Measurements from ENCODE around the gene RING1.

RING1 gene

DNA sequence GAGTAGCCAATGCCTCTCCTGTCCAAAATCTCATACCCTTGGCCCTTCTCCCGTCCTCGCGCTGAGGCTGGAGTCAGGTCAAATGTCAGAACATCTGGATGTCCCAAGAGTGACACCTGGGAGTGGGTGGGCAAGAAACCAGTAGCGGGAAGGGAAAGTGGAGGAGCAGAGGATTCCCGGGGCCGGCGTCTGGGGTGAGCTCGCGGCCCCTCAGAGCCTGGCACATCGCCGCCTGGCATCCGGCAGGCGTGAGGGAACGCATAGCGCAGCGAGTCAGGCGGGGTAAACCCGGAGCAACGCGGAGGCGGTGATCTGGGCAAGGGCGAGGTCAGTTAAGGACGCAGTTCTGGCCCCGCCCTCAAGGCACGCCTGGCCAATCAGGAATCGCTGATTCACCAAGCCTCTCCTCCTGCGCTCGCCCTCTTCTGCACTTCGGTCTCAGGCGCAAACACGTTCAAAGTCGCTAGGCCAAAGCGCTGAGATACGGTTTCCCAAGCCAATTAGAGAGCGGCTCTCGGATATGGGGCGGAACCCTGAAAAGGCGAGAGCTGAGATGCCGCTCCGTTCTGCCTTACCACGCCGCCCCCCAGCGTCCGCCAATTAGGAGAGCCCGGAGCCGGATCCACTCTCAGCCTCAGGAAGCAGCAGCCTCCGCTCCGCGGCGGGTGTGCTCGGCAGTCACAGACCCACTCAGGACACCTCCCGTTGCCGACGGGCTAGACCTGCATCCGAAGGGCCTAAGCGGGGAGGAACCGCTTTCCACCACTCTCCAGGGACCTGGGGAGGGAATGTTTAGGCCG lies 40.8 kb downstream of the RING1 start:
- peak; percentile 53; the same call in 1 of the 2 replicates for TF ChIP-seq SIN3A (IDR thresholded peaks at IDR 0.05; ENCODE audit: borderline replicate concordance, insufficient read depth, low read length)
- TF ChIP-seq FOXP2 (optimal IDR thresholded peaks at IDR 0.05; ENCODE audit: borderline replicate concordance, extremely low read depth, extremely low read length, insufficient read depth), result peak; percentile 72
- TF ChIP-seq, protein P1, sequence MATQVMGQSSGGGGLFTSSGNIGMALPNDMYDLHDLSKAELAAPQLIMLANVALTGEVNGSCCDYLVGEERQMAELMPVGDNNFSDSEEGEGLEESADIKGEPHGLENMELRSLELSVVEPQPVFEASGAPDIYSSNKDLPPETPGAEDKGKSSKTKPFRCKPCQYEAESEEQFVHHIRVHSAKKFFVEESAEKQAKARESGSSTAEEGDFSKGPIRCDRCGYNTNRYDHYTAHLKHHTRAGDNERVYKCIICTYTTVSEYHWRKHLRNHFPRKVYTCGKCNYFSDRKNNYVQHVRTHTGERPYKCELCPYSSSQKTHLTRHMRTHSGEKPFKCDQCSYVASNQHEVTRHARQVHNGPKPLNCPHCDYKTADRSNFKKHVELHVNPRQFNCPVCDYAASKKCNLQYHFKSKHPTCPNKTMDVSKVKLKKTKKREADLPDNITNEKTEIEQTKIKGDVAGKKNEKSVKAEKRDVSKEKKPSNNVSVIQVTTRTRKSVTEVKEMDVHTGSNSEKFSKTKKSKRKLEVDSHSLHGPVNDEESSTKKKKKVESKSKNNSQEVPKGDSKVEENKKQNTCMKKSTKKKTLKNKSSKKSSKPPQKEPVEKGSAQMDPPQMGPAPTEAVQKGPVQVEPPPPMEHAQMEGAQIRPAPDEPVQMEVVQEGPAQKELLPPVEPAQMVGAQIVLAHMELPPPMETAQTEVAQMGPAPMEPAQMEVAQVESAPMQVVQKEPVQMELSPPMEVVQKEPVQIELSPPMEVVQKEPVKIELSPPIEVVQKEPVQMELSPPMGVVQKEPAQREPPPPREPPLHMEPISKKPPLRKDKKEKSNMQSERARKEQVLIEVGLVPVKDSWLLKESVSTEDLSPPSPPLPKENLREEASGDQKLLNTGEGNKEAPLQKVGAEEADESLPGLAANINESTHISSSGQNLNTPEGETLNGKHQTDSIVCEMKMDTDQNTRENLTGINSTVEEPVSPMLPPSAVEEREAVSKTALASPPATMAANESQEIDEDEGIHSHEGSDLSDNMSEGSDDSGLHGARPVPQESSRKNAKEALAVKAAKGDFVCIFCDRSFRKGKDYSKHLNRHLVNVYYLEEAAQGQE (IDR thresholded peaks at IDR 0.05; ENCODE audit: insufficient read depth in 1 of 2, low read depth in 2 of 2, low read length in 2 of 2), result peak; percentile 30 to 36; a peak in 1 of 4 replicates
- TF ChIP-seq POLR2AphosphoS5 (IDR thresholded peaks at IDR 0.05; ENCODE audit: low read depth, low read length), result peak; percentile 91
- peak; percentile 74; the same call in 1 of the 2 replicates for TF ChIP-seq TAF1 (IDR thresholded peaks at IDR 0.05; ENCODE audit: borderline replicate concordance, insufficient read depth, low read length)

- TF ChIP-seq, protein P1 (IDR thresholded peaks at IDR 0.05; ENCODE audit: insufficient read depth in 1 of 2, low read depth in 2 of 2, low read length in 2 of 2), result no peak
- TF ChIP-seq SIN3A (IDR thresholded peaks at IDR 0.05; ENCODE audit: borderline replicate concordance, insufficient read depth, low read length) (no peak), FOXP2 (optimal IDR thresholded peaks at IDR 0.05; ENCODE audit: borderline replicate concordance, extremely low read depth, extremely low read length, insufficient read depth) (no peak), POLR2AphosphoS5 (IDR thresholded peaks at IDR 0.05; ENCODE audit: low read depth, low read length) (no peak), TAF1 (IDR thresholded peaks at IDR 0.05; ENCODE audit: borderline replicate concordance, insufficient read depth, low read length) (no peak)
Observed at GRCh38 chr6:33249732-33250630, 41.7 kb downstream of the RING1 start.

GRCh38 chr6:33250731-33251130 lies 42.4 kb downstream of the RING1 start:
- TF ChIP-seq SIN3A (IDR thresholded peaks at IDR 0.05; ENCODE audit: borderline replicate concordance, insufficient read depth, low read length) (no peak), TAF1 (IDR thresholded peaks at IDR 0.05; ENCODE audit: borderline replicate concordance, insufficient read depth, low read length) (no peak), POLR2AphosphoS5 (IDR thresholded peaks at IDR 0.05; ENCODE audit: low read depth, low read length) (no peak), FOXP2 (optimal IDR thresholded peaks at IDR 0.05; ENCODE audit: borderline replicate concordance, extremely low read depth, extremely low read length, insufficient read depth) (no peak)
- TF ChIP-seq, protein P1 (IDR thresholded peaks at IDR 0.05; ENCODE audit: insufficient read depth in 1 of 2, low read depth in 2 of 2, low read length in 2 of 2), result no peak

DNA sequence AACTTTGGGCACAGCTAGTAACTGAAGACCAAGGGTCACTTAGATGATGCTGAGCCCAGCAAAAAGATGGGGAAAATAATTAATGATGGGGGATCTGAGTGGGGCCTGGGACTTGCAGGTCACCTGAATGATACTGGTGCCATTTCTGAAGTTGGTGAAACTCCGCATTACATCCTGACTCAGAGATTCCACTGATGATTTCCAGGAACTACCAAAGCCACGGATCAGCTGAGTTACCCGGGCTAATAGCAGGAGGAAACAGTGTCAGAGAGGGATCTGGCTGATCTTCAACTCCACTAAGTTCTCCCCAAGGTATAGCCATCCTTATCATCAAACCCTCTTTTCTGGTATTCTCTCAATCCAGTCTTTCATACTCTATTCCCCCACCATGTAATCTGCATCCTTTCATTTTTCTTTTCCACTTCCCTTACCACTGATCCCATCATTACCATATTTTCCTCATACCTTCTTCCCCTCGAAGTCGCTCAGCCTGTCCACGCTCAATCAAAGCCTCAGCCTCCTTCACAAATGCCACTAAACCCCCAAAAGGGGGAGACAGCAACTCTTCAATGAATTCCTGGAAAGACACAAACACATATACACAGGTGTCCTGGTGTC lies 43.2 kb downstream of the RING1 start:
- TF ChIP-seq POLR2AphosphoS5 (IDR thresholded peaks at IDR 0.05; ENCODE audit: low read depth, low read length) (no peak), TAF1 (IDR thresholded peaks at IDR 0.05; ENCODE audit: borderline replicate concordance, insufficient read depth, low read length) (no peak), FOXP2 (optimal IDR thresholded peaks at IDR 0.05; ENCODE audit: borderline replicate concordance, extremely low read depth, extremely low read length, insufficient read depth) (no peak), SIN3A (IDR thresholded peaks at IDR 0.05; ENCODE audit: borderline replicate concordance, insufficient read depth, low read length) (no peak)
- TF ChIP-seq, protein P1 (IDR thresholded peaks at IDR 0.05; ENCODE audit: insufficient read depth in 1 of 2, low read depth in 2 of 2, low read length in 2 of 2), result no peak

Data from PFSK-1 (cell line).